HG03095 (cell line): ENCODE data around the gene HSD17B12.
"Not testable (repeated sequence)": the region's sequence is repeated elsewhere in the genome, so short reads cannot be mapped to it uniquely, and the experiment has no call there.

Source experiments
- ATAC-seq: cut with Tn5 transposase; IDR thresholded peaks from one replicate; pipeline ENCODE4 v1.9.1; 2021; ENCODE audit warnings: moderate library complexity; ENCODE audit not compliant: unreplicated experiment

The HSD17B12 gene

GRCh38 chr11:43680521-43681400 is at the start of gene HSD17B12:
Gene HSD17B12 (plus strand): TSS chr11:43680738. CDS start chr11:43680828, 90 bp downstream.
- ATAC-seq, result peak; percentile 95

GRCh38 chr11:43631732-43632131 is 48.8 kb upstream of the HSD17B12 start:
- no peak for ATAC-seq

DNA sequence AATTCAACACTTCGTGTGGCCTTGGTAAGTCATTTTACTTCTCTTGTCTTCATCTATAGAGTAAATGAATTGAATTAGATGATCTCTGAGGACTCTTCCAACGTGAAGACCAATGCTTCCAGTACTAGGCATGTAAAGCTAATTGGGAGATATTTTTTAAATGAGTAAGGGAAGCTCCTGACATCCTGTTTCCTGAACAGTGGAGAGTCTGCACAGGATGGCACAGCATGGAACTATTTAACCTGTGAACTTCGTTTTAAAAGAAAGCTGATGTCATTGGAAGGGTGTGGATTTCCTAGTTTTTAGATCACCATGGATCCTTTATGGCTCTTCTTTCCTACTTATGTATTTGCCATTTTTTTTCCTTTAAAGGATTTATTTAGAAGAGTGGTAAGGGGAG is 48.4 kb upstream of the HSD17B12 start:
- ATAC-seq, result no peak

DNA sequence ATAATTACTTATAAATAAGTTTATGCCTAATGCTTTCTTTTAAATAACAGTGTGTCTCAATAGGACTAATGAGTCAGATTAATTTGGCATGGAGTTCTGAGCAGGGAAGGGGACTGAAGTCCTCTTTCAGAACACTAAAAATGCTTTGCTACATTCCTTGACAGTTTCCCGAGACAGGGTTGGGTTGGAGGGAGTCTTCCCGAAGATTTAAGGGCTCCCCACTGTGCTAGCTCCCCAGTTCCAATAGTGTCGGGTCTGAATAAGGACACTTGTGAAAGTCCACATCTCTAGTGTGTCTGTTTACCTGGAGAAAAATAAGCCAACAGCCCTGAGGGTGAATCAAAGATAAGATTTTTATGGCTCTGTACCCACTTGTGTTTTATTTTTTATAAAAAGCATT is 41.8 kb upstream of the HSD17B12 start:
- no peak for ATAC-seq

DNA sequence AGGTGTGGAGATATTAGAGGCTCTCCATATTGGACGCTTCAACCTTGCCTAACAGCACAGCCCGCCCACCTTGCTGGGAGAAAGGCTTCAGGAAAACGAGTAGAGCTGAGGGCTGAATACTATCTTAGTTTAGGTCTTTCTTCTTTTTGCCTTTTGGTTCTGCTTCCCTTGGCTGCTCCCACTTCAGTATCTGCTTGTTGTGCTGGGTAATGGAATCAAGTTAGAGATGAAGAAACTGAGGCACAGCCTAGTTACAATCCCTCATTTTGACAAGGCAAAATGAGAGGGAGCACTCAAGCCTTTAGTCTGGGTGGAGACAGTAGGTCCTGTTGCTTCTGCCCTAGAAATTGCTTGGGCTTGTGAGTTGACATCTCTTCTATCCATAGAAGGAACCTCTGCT is 41.3 kb upstream of the HSD17B12 start:
- ATAC-seq, result no peak

- no peak for ATAC-seq
Observed at GRCh38 chr11:43639920-43640319, 40.6 kb upstream of the HSD17B12 start.

- ATAC-seq, result peak; percentile 98
Observed at GRCh38 chr11:43643898-43644620, 36.5 kb upstream of the HSD17B12 start.

DNA sequence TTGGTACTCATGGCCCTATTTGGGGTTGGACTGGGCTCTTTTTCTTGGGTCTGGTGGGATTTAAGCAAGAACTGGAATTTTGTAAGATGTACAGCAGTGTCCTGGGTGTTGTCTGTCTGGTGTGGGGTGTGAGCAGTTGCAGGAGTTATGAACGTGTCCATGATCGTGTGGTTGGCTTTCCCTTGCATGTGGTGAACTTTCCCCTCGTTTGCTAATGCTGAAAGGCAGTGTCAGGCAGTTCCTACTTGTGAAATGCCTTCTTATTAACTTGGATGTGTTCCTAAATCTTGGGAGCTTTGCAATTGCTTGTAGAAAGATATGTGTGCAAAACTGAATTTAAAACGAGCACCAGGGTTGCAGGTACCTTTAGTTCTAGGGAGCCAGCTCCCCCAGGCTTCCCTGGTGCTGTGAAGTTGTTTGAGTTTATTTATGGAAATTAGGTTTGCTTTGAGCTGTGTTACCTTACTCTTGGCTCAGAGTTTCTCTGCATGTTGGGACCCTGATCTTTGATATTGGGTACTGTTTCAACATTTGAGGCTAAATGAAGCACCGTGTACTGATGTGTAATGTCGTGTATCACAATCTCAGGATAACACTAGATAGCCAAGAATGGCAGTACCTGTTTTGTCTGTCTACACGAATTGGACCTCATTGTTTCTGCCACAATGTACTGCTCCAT is 35.8 kb upstream of the HSD17B12 start:
- no peak for ATAC-seq

DNA sequence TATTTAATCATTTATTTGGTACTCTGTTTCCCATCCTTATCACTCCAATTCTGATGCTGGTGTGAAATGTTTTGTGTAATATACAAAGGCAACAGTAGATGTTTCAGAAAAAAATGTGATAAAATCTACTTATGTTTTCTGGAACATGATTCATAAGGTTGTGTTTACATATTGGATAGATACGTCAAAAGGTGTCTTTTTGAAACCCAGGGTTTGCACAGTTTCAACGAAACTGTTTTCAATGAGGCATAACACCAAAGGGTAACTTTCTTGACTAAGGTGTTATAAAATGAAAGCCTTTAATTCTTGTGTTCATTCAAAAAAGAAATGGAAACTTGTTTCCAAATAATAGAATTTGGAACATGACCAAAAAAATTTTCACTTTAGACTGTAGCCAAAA is 33.8 kb upstream of the HSD17B12 start:
- ATAC-seq, result no peak

GRCh38 chr11:43648888-43649287 is 31.6 kb upstream of the HSD17B12 start:
- no peak for ATAC-seq

DNA sequence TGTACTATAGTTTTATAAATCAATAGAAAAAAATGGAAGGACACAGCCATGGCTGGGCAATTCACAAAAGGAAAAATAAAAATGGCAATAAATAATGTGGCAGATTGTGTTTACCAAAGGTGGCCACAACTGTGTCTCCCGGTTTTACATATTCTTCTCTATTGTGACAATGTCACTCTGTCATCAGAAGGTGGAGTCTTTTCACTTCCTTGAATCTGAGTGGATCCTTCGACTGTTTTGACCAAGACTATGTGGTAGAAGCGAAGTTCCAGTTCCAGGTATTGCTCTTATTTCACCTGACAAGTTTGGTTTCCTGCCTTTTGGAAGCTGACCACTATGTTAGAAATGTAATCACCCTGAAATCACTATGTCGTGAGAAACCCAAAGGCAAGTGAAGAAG is 31.0 kb upstream of the HSD17B12 start:
- no peak for ATAC-seq

DNA sequence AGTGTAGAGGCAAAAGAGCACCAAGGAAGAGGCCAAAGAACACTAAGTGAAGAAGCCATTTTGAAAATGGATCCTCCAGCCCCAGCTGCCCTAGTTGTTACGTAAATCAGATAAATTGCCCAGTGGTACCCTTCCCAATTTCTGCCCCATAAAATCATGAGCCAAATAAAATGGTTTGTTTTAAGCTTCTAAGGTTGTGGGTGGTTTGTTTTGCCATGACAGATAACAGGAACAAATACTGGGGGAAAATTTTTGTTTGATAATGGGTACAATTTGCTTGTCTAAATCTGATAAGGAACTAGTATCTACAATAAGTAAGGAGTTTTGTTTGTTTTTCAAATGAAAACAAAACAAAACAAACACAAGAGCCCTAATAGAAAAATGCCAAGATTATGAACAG is 30.6 kb upstream of the HSD17B12 start:
- ATAC-seq, result no peak

GRCh38 chr11:43663018-43663417 is 17.5 kb upstream of the HSD17B12 start:
- ATAC-seq, result not testable (repeated sequence)

DNA sequence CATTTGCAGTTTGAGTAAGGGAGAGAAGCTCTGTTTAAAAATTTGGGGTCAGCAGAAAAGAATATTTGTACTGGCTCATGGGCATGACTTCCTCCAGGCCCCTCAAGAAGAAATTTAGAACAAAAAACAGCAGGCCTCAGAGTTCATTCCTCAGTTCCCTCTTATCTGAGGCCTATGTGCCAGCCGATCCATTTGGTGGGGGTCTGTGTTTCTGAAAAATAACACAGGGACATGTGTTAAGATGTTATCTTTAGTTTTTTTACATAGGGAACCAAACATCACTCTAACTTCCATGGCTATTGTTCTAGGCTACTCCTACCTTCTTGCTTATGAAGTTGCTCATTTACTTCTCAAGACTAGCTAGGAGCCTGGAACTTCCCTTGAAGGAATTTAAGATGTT is 16.2 kb upstream of the HSD17B12 start:
- ATAC-seq, result no peak

GRCh38 chr11:43671284-43671683 is 9.3 kb upstream of the HSD17B12 start:
- ATAC-seq, result not testable (repeated sequence)

GRCh38 chr11:43674560-43674959 is 6.0 kb upstream of the HSD17B12 start:
- no peak for ATAC-seq

DNA sequence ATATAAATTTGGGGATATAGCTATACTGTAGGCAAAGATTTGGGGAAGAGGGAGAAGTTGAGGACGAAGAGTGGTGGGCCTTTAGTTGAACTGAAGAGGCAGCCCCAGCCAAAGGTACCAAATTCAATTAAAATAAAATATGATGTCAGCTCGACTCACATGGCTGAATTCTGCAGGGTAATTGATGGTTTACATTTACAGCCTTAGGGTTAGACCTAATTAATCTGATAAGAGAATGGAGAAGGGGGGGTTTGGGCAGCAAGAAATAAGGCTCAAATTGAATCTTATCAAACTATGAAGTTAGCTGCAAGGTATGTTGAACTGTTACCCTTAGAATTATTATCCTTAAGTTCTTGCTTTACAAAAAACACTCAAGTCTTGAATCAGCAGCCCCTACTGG is 3.6 kb upstream of the HSD17B12 start:
- no peak for ATAC-seq

DNA sequence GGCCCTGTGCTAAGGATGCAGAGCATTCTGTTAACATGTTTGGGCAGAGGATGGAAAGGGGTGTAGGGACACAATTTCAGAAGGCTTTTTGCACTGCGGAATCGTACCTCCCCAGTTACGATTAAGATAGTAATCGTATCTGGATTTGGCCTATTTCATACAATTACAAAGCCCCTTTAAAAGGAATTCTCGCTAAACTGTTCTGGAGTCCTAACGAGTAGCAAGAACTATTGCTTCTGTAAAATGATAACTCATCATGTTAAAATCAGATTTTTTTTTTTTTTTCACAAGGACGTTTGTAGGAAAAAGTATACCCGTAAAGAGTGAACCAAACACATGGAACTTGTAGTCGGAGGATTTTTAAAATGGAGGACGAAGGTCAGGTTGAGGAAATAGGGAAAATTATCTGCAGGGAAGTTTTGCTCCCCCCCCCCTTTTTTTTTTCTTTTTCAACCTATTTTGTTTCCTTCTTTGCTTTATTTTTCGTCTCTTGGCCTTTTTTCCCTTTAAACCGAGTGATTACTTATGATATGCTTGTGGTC is 934 bp downstream of the HSD17B12 start:
- no peak for ATAC-seq

GRCh38 chr11:43682081-43682480 is 1.5 kb downstream of the HSD17B12 start:
- not testable (repeated sequence) for ATAC-seq

- ATAC-seq, result no peak
Observed at GRCh38 chr11:43685440-43685839, 4.9 kb downstream of the HSD17B12 start.

DNA sequence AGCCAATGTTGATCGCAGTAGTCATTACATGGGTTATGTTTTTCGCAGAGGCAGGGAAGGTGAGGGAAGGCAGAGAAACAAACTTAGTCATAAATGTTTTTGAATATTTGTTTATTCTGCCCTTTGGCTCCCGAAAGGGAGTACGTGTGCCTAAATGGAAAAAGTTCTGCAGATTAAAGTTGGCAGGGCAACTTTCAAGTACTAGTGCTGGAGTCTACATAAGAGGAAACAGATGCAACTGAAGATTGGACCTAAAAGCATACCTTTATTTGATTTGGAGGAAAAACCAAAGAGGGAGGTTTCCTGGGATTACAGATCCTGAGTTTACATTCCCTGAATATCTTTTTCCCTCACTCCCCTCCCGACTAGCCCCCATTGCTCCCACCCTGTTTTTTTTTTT is 5.7 kb downstream of the HSD17B12 start:
- ATAC-seq, result no peak
